GF-D8 (cell line): ENCODE measurements around the gene MBD3L4.
"Not testable (repeated sequence)": the region's sequence is repeated elsewhere in the genome, so short reads cannot be mapped to it uniquely, and the experiment has no call there.

Source experiments
- DNase-seq: peaks from one replicate; lab custom pipeline; 2025; lab: John Stamatoyannopoulos, UW

The MBD3L4 gene

GRCh38 chr19:7040079-7040478, at the start of gene MBD3L4:
Gene MBD3L4, minus strand, starts transcription at chr19:7040179. Its CDS starts 35 bp downstream, at chr19:7040144.
- not testable (repeated sequence) for DNase-seq

GRCh38 chr19:7088999-7089398, 49.0 kb upstream of the MBD3L4 start:
- no peak for DNase-seq

- no peak for DNase-seq
Observed at GRCh38 chr19:7083076-7083956, 43.3 kb upstream of the MBD3L4 start.

GRCh38 chr19:7078008-7078407, 38.0 kb upstream of the MBD3L4 start:
- no peak for DNase-seq

- no peak for DNase-seq
Observed at GRCh38 chr19:7076151-7076550, 36.2 kb upstream of the MBD3L4 start.

GRCh38 chr19:7074705-7075282, 34.8 kb upstream of the MBD3L4 start:
- DNase-seq, result no peak

GRCh38 chr19:7072541-7072940, 32.6 kb upstream of the MBD3L4 start:
- no peak for DNase-seq

- no peak for DNase-seq
Observed at GRCh38 chr19:7069904-7070226, 29.9 kb upstream of the MBD3L4 start.

GRCh38 chr19:7069042-7069903, 29.3 kb upstream of the MBD3L4 start, which contains the start of gene ZNF557:
Gene ZNF557, plus strand, starts transcription at chr19:7069703. Its CDS starts 5,372 bp downstream, at chr19:7075075.
- peak; percentile 88 for DNase-seq

GRCh38 chr19:7068599-7068998, 28.6 kb upstream of the MBD3L4 start:
- no peak for DNase-seq

GRCh38 chr19:7067716-7068115, 27.7 kb upstream of the MBD3L4 start:
- DNase-seq, result no peak

- DNase-seq, result not testable (repeated sequence)
Observed at GRCh38 chr19:7067122-7067521, 27.1 kb upstream of the MBD3L4 start.

GRCh38 chr19:7063764-7064418, 23.9 kb upstream of the MBD3L4 start:
- no peak for DNase-seq

- DNase-seq, result no peak
Observed at GRCh38 chr19:7063339-7063738, 23.4 kb upstream of the MBD3L4 start.

- DNase-seq, result not testable (repeated sequence)
Observed at GRCh38 chr19:7059977-7060376, 20.0 kb upstream of the MBD3L4 start.

- not testable (repeated sequence) for DNase-seq
Observed at GRCh38 chr19:7058576-7058975, 18.6 kb upstream of the MBD3L4 start, which contains the start of gene MBD3L3. Gene MBD3L3, minus strand, starts transcription at chr19:7058676. Its CDS starts 71 bp downstream, at chr19:7058605.

- not testable (repeated sequence) for DNase-seq
Observed at GRCh38 chr19:7056371-7056770, 16.4 kb upstream of the MBD3L4 start.

GRCh38 chr19:7055679-7056078, 15.7 kb upstream of the MBD3L4 start:
- not testable (repeated sequence) for DNase-seq

GRCh38 chr19:7054635-7055368, 14.8 kb upstream of the MBD3L4 start:
- not testable (repeated sequence) for DNase-seq

GRCh38 chr19:7052896-7053295, 12.9 kb upstream of the MBD3L4 start:
- DNase-seq, result not testable (repeated sequence)

- not testable (repeated sequence) for DNase-seq
Observed at GRCh38 chr19:7051421-7051820, 11.4 kb upstream of the MBD3L4 start.
